Mesenteric fat pad (tissue), 1 donor: ENCODE results near the gene STAC3. TPM values are rescaled to one million over a fixed set of nuclear protein-coding genes. Genes with fewer than 3 reads are reported as not detected.

Experiments
- DNase-seq: peaks from one replicate; pipeline ENCODE4 v3.0.0-alpha.2; 2020; ENCODE audit warnings: low spot score
- total RNA-seq: library from RNA; stranded (reverse); fragmentation: NEBNext Ultra II Directional; extraction: Animal tissue kit (Norgen Biotek cat#: 25700); gene quantifications from one replicate; pipeline ENCODE4 v1.2.1, GENCODE V29; 2021
- donor health status: DM: yes; HTN: yes; CAD: no.

STAC3 gene
- total RNA-seq, 1 donor from 2014 or later: 3.9 TPM

- DNase-seq: peak; percentile 51
Observed at GRCh38 chr12:57255916-57256315, 4.9 kb upstream of the STAC3 start.

GRCh38 chr12:57254506-57255280 is 3.7 kb upstream of the STAC3 start:
- DNase-seq: peak; percentile 86

- no peak for DNase-seq
Observed at GRCh38 chr12:57250541-57250940, 446 bp downstream of the STAC3 start.

- peak; percentile 74 for DNase-seq
Observed at GRCh38 chr12:57248934-57249742, 1.8 kb downstream of the STAC3 start.

GRCh38 chr12:57247041-57247440 is 3.9 kb downstream of the STAC3 start:
- DNase-seq: no peak

- peak; percentile 20 for DNase-seq
Observed at GRCh38 chr12:57244312-57244696, 6.7 kb downstream of the STAC3 start.

- peak; percentile 92 for DNase-seq
Observed at GRCh38 chr12:57243521-57244311, 7.3 kb downstream of the STAC3 start.

- DNase-seq: no peak
Observed at GRCh38 chr12:57242691-57243454, 8.1 kb downstream of the STAC3 start.

GRCh38 chr12:57242329-57242690 is 8.7 kb downstream of the STAC3 start:
- no peak for DNase-seq

GRCh38 chr12:57241402-57242310 is 9.3 kb downstream of the STAC3 start:
- no peak for DNase-seq

GRCh38 chr12:57240926-57241401 is 10.0 kb downstream of the STAC3 start:
- DNase-seq: no peak

GRCh38 chr12:57240066-57240921 is 10.7 kb downstream of the STAC3 start:
- DNase-seq: no peak

GRCh38 chr12:57239587-57240065 is 11.4 kb downstream of the STAC3 start:
- no peak for DNase-seq

- peak; percentile 97 for DNase-seq
Observed at GRCh38 chr12:57238854-57239554, 12.0 kb downstream of the STAC3 start.

- no peak for DNase-seq
Observed at GRCh38 chr12:57237932-57238853, 12.8 kb downstream of the STAC3 start.

- no peak for DNase-seq
Observed at GRCh38 chr12:57237596-57237931, 13.4 kb downstream of the STAC3 start.
